HepG2 (cell line): ENCODE data around the gene EFCAB14. TPM values are rescaled to one million over a fixed set of nuclear protein-coding genes. Genes with fewer than 3 reads are reported as not detected.

Experiments
- ATAC-seq: fragments of 200-7000 bp; cut with Tn5 transposase; 3 replicates; pipeline ENCODE4 v1.9.1; 2020; ENCODE audit warnings: mild to moderate bottlenecking, moderate library complexity
- BruUV-seq: library from RNA; stranded (reverse); fragments of 400-500 nt; replicated peaks from 2 replicates; lab custom pipeline; 2021; lab: Mats Ljungman, UMichigan
- CTCF ChIA-PET: fragments of 300-600 bp; formaldehyde crosslinking; extraction: SDS; loops from one replicate; lab custom pipeline; 2021; ENCODE audit warnings: low total read pairs, inconsistent platforms, low intra/inter-chr PET ratio; lab: Yijun Ruan, JAX
- POLR2A ChIA-PET: fragments of 350-600 bp; sonication (Branson Sonifier 250); formaldehyde crosslinking; loops from one replicate; lab custom pipeline; 2020; ENCODE audit warnings: antibody characterized with exemption, inconsistent platforms; lab: Yijun Ruan, JAX
- DNase-seq: peaks from one replicate; pipeline ENCODE4 v3.0.0-alpha.2; 2015; ENCODE audit warnings: low spot score
- FAIRE-seq: peaks from 3 replicates; lab custom pipeline; 2011; peaks lifted over from hg19 to GRCh38; lab: Jason Lieb, UNC
- H2AFZ ChIP-seq: one replicate; pipeline ENCODE4 v1.6.1; 2011; ENCODE audit warnings: low read length, inconsistent platforms
- H3K27ac ChIP-seq: fragments of 300-600 bp; 3 replicates; pipeline ENCODE4 v1.8.0; 2011; ENCODE audit warnings: mixed run types, mild to moderate bottlenecking, mixed read lengths, low read length, inconsistent platforms; ENCODE audit not compliant: insufficient read depth; ENCODE audit errors: extremely low read length
- H3K27me3 ChIP-seq, 2 experiments: fragments of 200-600 bp in 1 of 2; 2 replicates in 1 of 2; 3 replicates in 1 of 2; pipeline versions ENCODE4 v1.6.0 to v1.8.0; 2011; ENCODE audit warnings: low read length in 2 of 2, mild to moderate bottlenecking in 2 of 2, moderate library complexity in 2 of 2, inconsistent platforms in 1 of 2; ENCODE audit not compliant: insufficient read depth in 2 of 2, control insufficient read depth in 1 of 2
- H3K36me3 ChIP-seq, 2 experiments: fragments of 200-600 bp in 1 of 2; replicated peaks in 1 of 2; 2 replicates in 1 of 2; 3 replicates in 1 of 2; pipeline versions ENCODE4 v1.5.1 to v1.8.0; 2011; ENCODE audit warnings: low read length in 2 of 2, inconsistent platforms in 1 of 2; ENCODE audit not compliant: insufficient read depth in 2 of 2, control insufficient read depth in 1 of 2
- H3K4me1 ChIP-seq: 2 replicates; pipeline ENCODE4 v1.5.1; 2012; ENCODE audit warnings: low read length, inconsistent platforms; ENCODE audit not compliant: insufficient read depth
- H3K4me2 ChIP-seq: 2 replicates; pipeline ENCODE4 v1.6.0; 2011; ENCODE audit warnings: low read depth, low read length, inconsistent platforms
- H3K4me3 ChIP-seq, 3 experiments: fragments of 200-600 bp in 1 of 3; sonication (generic), shearing (Covaris generic) in 1 of 3; replicated peaks in 1 of 3; 2 replicates each; pipeline ENCODE4 v1.5.1; 2011 to 2016; ENCODE audit warnings: low read length in 3 of 3, inconsistent platforms in 2 of 3, low read depth in 2 of 3, mild to moderate bottlenecking in 2 of 3, control low read depth in 1 of 3, mixed read lengths in 1 of 3; ENCODE audit not compliant: insufficient read depth in 1 of 3
- H3K79me2 ChIP-seq: one replicate; pipeline ENCODE4 v1.6.1; 2011; ENCODE audit warnings: low read length, inconsistent platforms; ENCODE audit not compliant: insufficient read depth
- H3K9ac ChIP-seq: 2 replicates; pipeline ENCODE4 v1.6.0; 2011; ENCODE audit warnings: mild to moderate bottlenecking, low read depth, low read length, inconsistent platforms; ENCODE audit not compliant: insufficient read depth
- H3K9me3 ChIP-seq: 2 replicates; pipeline ENCODE4 v1.5.1; 2012; ENCODE audit warnings: mild to moderate bottlenecking, low read length
- H4K20me1 ChIP-seq: 2 replicates; pipeline ENCODE4 v1.6.0; 2011; ENCODE audit warnings: inconsistent platforms, mild to moderate bottlenecking, low read length, moderate library complexity; ENCODE audit not compliant: insufficient read depth
- CEBPB ChIP-seq: IDR thresholded peaks from 2 replicates; pipeline ENCODE4 v1.6.1; 2011; ENCODE audit warnings: low read depth, low read length, improper control_type of control experiment, borderline replicate concordance
- CEBPG ChIP-seq: IDR thresholded peaks from 2 replicates; pipeline ENCODE4 v1.6.1; 2016
- CSRNP2 ChIP-seq: sonication (generic); formaldehyde crosslinking; conservative IDR thresholded peaks from 2 replicates; pipeline ENCODE4 v1.8.0; 2022; ENCODE audit warnings: low read depth, missing genetic modification reagents
- NRL ChIP-seq: sonication (generic); formaldehyde crosslinking; IDR thresholded peaks from 2 replicates; pipeline ENCODE4 v1.5.0; 2020; ENCODE audit warnings: missing genetic modification reagents, mild to moderate bottlenecking, moderate library complexity, borderline replicate concordance
- PRDM15 ChIP-seq: sonication (generic); formaldehyde crosslinking; IDR thresholded peaks from 2 replicates; pipeline ENCODE4 v1.4.0; 2020; ENCODE audit warnings: missing genetic modification reagents
- SP4 ChIP-seq: sonication (generic); formaldehyde crosslinking; IDR thresholded peaks from 2 replicates; pipeline ENCODE4 v1.8.1; 2023; ENCODE audit warnings: mild to moderate bottlenecking, missing genetic modification reagents
- ZNF670 ChIP-seq: sonication (generic); formaldehyde crosslinking; IDR thresholded peaks from 2 replicates; pipeline ENCODE4 v1.8.0; 2022; ENCODE audit warnings: mild to moderate bottlenecking, missing genetic modification reagents, borderline replicate concordance
- WGBS: methylation state at CpG from one replicate; pipeline ENCODE4 v1.1.6; 2017; ENCODE audit warnings: low lambda C conversion rate; 5-methylcytosine and 5-hydroxymethylcytosine counted together
- in situ Hi-C: cut with HindIII; loops from 2 replicates; pipeline ENCODE4 v1.10.0; 2017; ENCODE audit warnings: low pct_unique_long_range_greater_than_20kb; ENCODE audit not compliant: extremely low pct_ligation_motif_present
- intact Hi-C: fragments of 100-400 bp; cut with micrococcal nuclease; formaldehyde crosslinking; loops from one replicate; pipeline ENCODE4 v1.10.0; 2022; ENCODE audit not compliant: unreplicated experiment
- polyA plus RNA-seq, 8 experiments: library from polyadenylated mRNA; depleted of rRNA in 3 of 8; stranded (reverse) in 7 of 8; unstranded in 1 of 8; fragments of >200 nt; fragmentation: Illumina TruSeq in 4 of 8; extraction: Trizol in 4 of 8; gene quantifications; 2 replicates each; pipeline versions ENCODE4 v1.2.1 to v1.2.3, GENCODE V29; 2011 to 2016; ENCODE audit warnings: low read depth in 4 of 8, missing spikeins in 1 of 8, mixed read lengths in 1 of 8; ENCODE audit not compliant: insufficient read depth in 1 of 8
- total RNA-seq, 5 experiments: library from RNA; depleted of rRNA; stranded (reverse); fragments of >200 nt; fragmentation: Illumina TruSeq; extraction: Trizol; gene quantifications; 2 replicates each; pipeline ENCODE4 v1.2.3, GENCODE V29; 2016; ENCODE audit warnings: low read depth in 1 of 5

The EFCAB14 gene
- total and polyA plus RNA-seq, 2 of the 13 experiments (the other 11 are each of a cell fraction or from before 2014, with no cell fraction given) = 13.4 to 17.9 TPM

- Histone ChIP-seq H3K4me1 (no peaks in the 10 kb centered on the region), H3K4me2 (no peak overlapping the region), H2AFZ (no peak overlapping the region), H3K27ac (no peak overlapping the region), H3K9me3 (no peaks in the 10 kb centered on the region), H3K27me3 (no peaks in the 10 kb centered on the region), H3K4me3 (no peak overlapping the region), H3K9ac (no peak overlapping the region)
- FAIRE-seq = no peak
- intact Hi-C loops = no loop called here
- no peak for TF ChIP-seq CSRNP2
- peak; percentile 32; the same call in 1 of the 2 replicates for TF ChIP-seq CEBPG (CRISPR knock-in tag)
- TF ChIP-seq SP4 (CRISPR knock-in tag) = no peak
- no peak for TF ChIP-seq PRDM15
- TF ChIP-seq CEBPB = peak; percentile 13; the same call in 1 of the 2 replicates
- TF ChIP-seq ZNF670 (CRISPR knock-in tag) = no peak
- TF ChIP-seq NRL = no peak
- TF ChIP-seq, all 625 proteins: peak for 2
- ChIA-PET POLR2A (interaction anchor here (1.1 kb wide), 1 partner anchor 16 kb away, joined by 3 read pairs; no protein-coding TSS in a partner anchor), CTCF (no interaction called here)
- in situ Hi-C loops = no loop called here
- DNase-seq = no peak
- ATAC-seq = no peak
- no peaks in the 10 kb centered on the region for H3K79me2 ChIP-seq
- peaks cover 16 to 68% of the 10 kb centered on the region in 2 experiments for H3K36me3 ChIP-seq
- BruUV-seq = no TSS peak
- WGBS = 61% methylated on average over 3 of the region's 3 CpGs
- no peaks in the 10 kb centered on the region for H4K20me1 ChIP-seq
These were observed 14.8 kb downstream of the EFCAB14 start for GRCh38 chr1:46703927-46704641.
